Cerebellar nuclear complex (tissue), 1 donor: ENCODE results near the gene SSX3.
"Not testable (repeated sequence)": the region's sequence is repeated elsewhere in the genome, so short reads cannot be mapped to it uniquely, and the experiment has no call there.

Experiments used
- DNase-seq, 2 experiments: peaks; one replicate each; lab custom pipeline; 2025; lab: John Stamatoyannopoulos, UW

SSX3 gene, protein sequence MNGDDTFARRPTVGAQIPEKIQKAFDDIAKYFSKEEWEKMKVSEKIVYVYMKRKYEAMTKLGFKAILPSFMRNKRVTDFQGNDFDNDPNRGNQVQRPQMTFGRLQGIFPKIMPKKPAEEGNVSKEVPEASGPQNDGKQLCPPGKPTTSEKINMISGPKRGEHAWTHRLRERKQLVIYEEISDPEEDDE

DNA sequence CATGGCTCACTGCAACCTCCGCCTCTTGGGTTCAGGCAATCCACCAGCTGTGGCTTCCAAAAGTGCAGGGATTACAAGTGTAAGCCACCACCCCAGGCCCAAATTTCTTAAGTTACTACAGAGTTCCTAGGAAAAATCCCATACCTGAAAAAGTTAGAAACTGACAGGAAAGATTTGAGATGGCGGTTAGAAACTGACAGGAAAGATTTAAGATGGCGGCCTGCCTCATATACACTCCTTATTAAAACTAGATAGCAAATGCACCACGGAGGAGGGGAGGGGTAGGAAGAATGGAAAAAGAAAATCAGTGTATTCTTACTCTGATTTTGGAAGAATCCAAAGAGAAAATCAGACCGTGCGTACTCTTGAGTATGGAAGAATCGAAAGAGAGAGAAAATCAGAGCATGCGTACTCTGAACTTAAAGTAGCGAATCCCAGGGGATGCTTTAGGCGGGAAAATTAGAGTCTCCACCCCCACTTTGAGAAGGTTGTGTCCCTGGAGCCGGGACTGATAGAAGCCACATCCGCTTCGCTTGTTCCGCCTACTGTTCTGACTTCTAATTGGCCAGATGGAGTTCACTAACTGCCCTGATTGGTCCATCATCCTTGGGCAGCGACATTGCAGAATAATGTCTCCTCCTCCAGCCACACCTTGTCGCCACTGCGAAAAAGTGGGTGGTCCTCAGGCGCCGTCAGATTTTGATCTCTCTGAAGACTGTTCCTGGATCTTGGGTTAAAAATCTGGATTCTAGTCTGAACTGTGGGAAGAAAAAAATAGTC, at the start of gene SSX3:
Gene SSX3 (minus strand): TSS at position 389 of the 780 bp plus-strand sequence. CDS start 1,454 bp downstream, outside the sequence.
- not testable (repeated sequence) for DNase-seq

DNA sequence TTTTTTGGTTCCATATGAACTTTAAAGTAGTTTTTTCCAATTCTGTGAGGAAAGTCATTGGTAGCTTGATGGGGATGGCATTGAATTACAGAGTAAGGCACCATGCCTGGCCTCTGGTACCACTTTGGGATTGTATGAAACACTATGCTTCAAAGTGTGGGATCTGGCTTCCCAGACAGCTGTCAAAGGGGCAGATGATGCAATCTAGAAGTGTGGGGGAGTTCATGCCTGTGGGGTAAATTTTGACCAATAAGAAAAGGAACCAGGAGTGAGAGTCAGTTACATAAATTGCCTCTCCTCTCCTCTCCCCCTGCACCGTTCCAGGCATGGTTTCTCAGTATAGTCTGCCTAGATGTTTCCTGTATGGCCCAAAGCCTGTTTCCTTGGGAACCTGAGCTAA, 41.3 kb upstream of the SSX3 start:
- DNase-seq = not testable (repeated sequence)

DNA sequence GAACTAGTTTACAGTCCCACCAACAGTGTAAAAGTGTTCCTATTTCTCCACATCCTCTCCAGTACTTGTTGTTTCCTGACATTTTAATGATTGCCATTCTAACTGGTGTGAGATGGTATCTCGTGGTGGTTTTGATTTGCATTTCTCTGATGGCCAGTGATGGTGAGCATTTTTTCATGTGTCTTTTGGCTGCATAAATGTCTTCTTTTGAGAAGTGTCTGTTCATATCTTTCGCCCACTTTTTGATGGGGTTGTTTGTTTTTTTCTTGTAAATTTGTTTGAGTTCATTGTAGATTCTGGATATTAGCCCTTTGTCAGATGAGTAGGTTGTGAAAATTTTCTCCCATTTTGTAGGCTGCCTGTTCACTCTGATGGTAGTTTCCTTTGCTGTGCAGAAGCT, 40.4 kb upstream of the SSX3 start:
- DNase-seq = not testable (repeated sequence)

DNA sequence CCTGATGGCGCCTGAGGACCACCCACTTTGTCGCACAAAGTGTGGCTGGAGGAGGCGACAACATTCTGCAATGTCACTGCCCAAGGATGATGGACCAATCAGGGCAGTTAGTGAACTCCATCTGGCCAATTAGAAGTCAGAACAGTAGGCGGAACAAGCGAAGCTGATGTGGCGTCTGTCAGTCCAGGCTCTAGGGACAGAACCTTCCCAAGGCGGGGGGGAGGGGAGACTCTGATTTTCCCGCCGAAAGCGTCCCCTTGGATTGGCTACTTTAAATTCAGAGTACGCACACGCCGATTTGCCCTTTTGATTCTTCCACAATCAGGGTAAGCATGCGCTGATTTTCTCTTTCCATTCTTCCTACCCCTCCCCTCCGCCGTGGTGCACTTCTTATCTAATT, 26.7 kb upstream of the SSX3 start, which contains the start of gene SSX4:
Gene SSX4 (plus strand): TSS at position 301 of the 400 bp plus-strand sequence. CDS start 515 bp downstream, outside the sequence.
- not testable (repeated sequence) for DNase-seq

DNA sequence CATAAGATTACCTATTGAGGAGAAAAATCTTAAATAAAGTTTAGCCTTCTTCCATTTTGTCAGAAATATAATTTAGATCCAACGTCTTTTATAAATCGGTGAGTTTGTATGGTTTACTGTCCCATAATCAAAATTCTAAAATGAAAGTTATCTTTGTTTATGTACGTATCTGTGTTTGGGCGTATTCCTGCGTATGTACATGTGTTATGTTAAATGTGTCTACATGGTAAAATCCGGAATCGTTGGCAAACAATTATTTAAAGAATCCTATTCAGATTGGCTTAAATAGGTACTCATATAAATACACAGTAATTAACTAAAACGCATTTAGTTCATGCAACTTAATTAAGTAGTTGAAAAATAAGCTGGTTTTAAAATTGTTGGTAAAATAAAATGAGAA, 13.9 kb upstream of the SSX3 start:
- DNase-seq = not testable (repeated sequence)

DNA sequence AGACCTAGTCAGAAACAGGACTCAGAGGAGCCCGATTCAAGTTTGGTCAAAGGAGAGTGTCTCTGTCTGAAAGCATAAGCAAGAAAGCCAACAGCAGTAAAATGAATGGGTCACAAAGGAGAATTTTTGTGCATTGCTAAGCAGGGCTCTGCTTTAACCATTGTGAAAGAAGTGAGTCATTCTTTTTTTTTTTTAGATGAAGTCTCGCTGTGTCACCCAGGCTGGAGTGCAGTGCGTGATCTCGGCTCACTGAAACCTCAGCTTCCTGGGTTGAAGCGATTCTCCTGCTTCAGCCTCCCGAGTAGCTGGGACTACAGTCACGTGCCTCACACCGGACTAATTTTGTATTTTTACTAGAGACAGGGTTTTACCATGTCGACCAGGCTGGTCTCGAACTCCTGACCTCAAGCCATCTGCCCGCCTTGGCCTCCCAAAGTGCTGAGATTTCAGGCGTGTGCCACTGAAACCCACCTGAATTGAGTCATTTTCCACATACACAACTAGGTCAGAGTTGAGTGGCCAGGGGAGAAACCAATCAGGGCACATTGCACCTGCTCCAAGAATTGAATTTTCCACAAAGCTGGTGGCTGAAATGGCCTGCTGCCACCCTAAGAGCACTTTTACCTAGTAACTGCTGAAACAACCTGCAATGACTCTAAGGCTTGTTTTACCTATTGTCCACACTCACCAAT, 11.4 kb upstream of the SSX3 start:
- DNase-seq = not testable (repeated sequence)

DNA sequence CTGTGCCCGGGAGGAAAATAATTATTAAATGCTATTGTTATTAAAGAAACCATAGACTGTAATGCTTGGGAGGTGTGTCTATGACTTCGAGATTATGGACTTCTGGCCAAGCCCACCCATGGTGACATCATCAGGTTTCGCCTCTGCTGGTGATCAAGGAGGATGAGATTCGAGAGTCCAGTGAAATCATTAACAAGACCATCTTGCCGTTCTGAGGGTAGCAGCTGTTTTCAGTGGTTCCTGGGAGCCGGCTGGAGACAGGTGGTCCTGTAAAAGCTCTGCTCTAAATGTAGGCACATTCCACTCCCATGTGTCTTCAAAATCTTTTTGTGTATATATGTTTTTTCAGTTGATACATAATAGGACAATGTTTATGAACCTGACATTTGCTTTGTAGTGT, 2.8 kb upstream of the SSX3 start:
- DNase-seq = not testable (repeated sequence)

DNA sequence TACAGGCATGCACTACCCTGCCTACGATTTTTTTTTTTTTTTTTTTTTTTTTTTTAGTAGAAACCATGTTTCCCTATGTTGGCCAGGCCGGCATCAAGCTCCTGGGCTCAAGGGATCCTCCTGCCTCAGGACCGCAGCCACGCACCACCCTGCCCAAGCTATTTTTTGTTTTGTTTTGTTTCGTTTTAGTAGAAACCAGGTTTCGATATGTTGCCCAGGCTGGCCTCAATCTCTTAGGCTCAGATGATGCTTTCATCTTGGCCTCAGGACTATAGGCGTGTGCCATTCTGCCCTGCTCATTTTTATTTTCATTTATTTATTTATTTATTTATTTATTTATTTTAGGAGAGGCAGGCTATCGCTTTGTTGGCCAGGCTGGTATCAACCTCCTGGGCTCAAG, 1.2 kb upstream of the SSX3 start:
- DNase-seq = no peak

DNA sequence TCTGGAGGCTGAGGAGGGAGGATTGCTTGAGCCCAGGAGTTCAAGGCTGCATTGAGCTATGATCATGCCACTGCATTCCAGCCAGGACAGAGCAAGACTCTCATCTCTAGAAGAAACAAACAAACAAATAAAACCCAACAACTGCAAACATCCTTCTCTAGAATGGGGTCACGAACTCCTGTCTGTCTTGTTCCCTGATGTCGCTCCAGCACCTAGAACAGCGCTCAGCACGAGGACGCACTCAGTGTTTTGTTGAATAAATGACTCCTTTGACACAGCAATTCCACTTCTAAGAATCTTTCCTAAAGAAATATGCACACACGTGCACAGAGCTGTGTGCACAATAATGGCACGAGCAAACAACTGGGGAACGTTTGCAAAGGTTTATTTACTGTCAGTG, 10.4 kb downstream of the SSX3 start:
- DNase-seq = not testable (repeated sequence)

DNA sequence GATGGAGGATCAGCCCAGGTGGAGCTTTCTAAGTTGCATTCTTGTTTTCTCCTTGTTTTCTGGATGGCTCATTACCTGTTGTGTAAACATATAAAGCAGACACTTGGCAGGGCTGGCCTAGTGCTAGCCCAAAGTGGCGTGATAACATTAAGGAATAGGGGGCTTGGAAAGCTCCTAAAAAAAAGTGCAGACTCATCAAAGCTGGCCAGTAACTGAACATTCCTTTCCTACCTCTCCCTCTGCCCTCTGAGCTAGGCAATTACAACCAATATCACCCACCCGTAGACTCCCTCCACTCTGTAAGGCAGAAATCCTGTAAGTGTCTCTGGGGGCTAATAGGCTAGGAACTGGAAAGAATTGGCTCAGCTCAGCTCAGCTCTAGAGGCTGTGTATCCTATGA, 42.5 kb downstream of the SSX3 start:
- not testable (repeated sequence) for DNase-seq

DNA sequence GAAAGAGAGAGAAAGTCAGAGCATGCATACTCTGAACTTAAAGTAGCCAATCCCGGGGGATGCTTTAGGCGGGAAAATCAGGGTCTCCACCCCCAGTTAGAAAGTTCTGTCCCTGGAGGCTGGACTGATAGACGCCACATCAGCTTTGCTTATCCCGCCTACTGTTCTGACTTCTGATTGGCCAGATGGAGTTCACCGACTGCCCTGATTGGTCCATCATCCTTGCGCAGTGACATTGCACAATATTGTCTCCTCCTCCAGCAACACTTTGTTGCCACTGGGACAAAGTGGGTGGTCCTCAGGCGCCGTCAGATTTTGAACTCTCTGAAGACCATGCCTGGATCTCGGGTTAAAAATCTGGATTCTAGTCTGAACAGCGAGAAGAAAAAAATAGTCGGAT, 50.3 kb downstream of the SSX3 start:
- no peak for DNase-seq
